Anterior cingulate cortex (tissue), 58 donors: ENCODE data around the gene CHD2.

Source experiments
- DNase-seq, 58 donors: peaks; one replicate each; lab custom pipeline; 2025; lab: John Stamatoyannopoulos, UW

The CHD2 gene

GRCh38 chr15:92953566-92953965, 53.4 kb downstream of the CHD2 start:
- DNase-seq: no peak

DNA sequence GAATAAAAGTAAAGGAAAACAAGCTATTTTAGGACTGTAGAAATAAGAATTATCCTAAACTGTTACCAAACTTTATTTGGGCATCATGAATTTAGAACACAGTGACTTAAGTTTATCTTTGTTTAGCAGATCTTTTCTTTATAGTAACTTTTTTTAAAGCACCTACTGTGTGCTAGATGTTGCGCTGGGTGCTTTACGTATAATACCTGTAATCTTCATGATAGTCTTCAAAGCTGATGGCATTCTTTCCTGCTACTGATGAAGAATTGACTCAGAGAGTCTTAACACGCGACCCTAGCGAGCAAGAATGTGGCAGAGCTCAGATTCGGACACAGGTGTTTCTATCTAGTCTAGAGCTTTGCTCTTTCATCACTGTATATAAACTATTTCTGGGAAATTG, 53.9 kb downstream of the CHD2 start:
- no peak for DNase-seq

DNA sequence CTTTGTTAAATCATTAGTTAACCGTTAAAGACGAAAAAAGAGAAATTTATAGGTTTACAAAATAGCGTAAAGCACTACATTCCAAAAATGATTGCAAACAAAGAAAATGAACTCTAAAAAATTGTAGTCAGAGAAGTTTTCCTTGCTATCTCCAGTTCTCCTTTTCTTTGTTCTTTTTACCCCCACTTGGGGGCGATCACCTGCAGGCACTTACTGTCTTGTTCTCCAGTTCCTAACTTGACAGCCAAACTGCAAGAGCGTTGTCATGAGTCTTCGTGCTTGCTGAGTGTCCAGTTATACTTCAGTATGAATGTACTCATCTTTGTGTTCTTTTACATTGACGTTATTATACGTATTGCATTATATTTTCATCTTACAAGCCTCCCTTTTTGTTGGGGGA, 54.5 kb downstream of the CHD2 start:
- no peak for DNase-seq

- no peak for DNase-seq
Measured at GRCh38 chr15:92955706-92956105, 55.6 kb downstream of the CHD2 start.

DNA sequence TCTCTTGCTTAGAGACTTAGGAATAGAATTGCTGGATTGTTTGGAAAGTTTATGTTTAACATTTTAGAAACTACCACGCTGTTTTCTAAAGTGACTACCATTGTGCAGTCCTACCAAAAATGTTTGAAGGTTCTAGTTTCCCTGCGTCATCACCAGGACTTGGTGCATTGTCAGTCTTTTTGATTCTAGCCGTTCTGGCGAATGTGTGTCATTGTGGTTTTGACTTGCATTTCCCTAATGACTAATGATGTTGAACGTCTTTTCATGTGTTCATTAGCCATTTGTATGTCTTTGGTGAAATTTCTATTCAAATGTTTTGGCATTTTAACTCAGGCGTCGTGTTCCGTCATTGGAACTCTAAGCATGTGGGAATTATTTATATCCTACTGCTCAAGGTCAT, 58.0 kb downstream of the CHD2 start:
- DNase-seq: no peak

GRCh38 chr15:92959219-92959618, 59.1 kb downstream of the CHD2 start:
- DNase-seq: no peak

DNA sequence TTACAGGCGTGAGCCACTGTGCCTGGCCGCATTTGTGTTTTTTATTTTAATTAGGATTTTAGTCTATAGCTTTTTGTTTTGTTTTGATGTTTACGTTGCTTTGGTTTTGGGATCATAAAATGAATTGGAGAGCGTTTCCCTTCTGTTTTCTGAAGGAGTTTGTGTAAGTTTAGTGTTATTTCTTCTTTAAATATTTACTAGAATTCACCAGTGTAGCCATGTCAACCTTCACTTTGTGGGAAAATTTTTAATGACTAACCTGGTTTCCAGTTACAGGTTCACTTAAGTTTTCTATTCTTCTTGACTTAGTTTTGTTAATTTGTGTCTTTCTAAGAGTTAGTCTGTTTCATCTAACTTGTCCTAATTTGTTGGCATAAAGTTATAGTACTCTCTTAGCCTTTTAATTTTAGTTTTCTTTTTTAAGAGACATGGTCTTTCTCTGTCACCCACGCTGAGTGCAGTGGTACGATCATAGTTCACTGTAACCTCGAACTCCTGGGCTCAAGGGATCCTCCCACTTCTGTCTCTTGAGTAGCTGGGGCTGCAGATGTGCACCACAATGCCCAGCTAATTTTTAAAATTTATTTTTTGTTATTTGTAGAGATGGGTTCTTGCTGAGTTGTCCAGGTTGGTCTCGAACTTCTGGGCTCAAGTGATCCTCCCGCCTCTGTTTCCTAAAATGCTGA, 61.0 kb downstream of the CHD2 start:
- DNase-seq: no peak

- no peak for DNase-seq
Measured at GRCh38 chr15:92962914-92963313, 62.8 kb downstream of the CHD2 start.

- DNase-seq: no peak
Measured at GRCh38 chr15:92963794-92964193, 63.7 kb downstream of the CHD2 start.

- DNase-seq: no peak
Measured at GRCh38 chr15:92968926-92969651, 69.0 kb downstream of the CHD2 start.

GRCh38 chr15:92970656-92971055, 70.5 kb downstream of the CHD2 start:
- no peak for DNase-seq

DNA sequence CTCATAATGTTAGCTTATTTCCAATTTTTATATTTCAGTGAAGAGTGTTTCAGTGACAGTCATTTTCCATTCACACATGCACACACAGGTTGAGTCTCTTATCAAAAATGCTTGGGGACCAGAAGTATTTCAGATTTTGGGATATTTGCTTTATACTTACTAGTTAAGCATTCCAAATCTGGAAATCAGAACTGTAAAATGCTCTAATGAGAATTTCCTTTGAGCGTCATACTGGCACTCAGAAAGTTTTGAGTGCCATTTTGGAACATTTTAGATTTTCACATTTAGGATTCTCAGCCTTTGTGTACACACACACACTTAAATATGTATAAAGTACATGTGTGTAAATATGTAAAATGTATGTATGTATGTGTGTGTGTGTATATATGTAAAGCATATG, 71.0 kb downstream of the CHD2 start:
- DNase-seq: no peak

DNA sequence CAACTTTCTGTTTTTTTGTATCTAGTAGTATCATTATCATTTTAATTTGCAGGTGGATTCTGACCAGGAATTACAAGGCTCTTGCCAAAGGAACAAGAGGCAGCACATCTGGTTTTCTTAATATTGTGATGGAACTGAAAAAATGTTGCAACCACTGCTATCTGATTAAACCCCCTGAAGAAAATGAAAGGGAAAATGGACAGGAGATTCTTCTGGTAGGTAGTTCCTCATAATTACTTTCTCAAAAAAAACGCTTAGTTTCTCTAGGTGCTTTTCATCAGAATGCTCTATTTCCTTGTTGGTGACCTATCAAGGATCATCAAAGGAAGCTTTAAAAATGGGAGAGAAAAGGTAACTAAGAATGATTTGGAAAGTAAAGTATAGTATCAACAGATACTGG, 71.6 kb downstream of the CHD2 start:
- DNase-seq: no peak

GRCh38 chr15:92974183-92974915, 74.2 kb downstream of the CHD2 start:
- DNase-seq: no peak

GRCh38 chr15:92979011-92979701, 79.0 kb downstream of the CHD2 start:
- DNase-seq: no peak

DNA sequence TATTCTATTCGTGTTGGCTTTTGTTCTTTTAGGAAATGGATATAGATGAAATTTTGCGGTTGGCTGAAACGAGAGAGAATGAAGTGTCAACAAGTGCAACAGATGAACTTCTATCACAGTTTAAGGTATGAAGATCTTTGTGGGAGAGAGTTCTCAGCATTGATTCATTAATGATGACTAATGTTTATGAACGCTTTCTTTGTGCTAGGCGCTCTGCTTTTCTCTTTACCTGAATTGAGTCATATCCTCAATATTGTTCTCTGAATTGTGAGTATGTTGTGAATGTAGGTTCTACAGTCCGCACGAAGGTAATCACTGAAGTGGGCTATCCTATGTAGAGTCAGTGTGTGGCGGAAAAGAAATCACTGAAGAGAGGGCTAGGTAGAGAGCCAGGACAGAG, 81.2 kb downstream of the CHD2 start:
- DNase-seq: no peak

DNA sequence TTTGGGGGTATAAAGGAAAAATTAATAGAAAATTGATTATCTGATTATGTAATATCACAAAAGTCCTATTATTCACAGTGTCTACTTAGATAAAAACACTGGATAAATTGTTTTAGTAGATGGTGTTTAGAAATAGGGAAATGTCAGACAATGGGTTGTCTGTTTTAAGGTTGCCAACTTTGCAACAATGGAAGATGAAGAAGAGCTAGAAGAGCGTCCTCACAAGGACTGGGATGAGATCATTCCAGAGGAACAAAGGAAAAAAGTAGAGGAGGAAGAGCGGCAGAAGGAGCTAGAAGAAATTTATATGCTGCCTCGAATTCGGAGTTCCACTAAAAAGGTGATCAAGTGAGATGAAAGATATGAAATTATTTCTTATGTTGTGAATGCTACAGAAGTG, 84.0 kb downstream of the CHD2 start:
- peak in 6 of 58 donors; percentile 7 to 76 (median 19) for DNase-seq

DNA sequence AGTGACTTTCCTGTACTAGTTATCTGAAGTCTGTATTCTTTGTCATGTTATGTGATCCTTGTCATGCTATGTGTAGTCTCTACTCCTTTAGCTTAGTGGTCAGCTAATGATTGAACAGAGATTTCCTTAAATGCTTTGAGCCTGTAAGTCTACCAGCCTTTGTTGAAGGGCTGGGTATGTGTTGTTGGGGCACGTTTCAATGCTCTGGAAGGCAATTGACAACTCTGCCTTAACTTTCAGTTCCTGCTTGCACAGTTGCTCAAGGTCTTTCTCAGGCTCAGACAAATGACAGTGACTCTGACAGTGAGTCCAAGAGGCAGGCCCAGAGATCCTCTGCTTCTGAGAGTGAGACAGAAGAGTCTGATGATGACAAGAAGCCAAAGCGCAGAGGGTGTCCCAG, 89.3 kb downstream of the CHD2 start:
- DNase-seq: no peak

GRCh38 chr15:92990031-92990430, 89.9 kb downstream of the CHD2 start:
- no peak for DNase-seq

- no peak for DNase-seq
Measured at GRCh38 chr15:92992720-92993119, 92.6 kb downstream of the CHD2 start.

- no peak for DNase-seq
Measured at GRCh38 chr15:92997821-92998220, 97.7 kb downstream of the CHD2 start.
